ENCODE data around the gene INHBB.

INHBB gene

DNA sequence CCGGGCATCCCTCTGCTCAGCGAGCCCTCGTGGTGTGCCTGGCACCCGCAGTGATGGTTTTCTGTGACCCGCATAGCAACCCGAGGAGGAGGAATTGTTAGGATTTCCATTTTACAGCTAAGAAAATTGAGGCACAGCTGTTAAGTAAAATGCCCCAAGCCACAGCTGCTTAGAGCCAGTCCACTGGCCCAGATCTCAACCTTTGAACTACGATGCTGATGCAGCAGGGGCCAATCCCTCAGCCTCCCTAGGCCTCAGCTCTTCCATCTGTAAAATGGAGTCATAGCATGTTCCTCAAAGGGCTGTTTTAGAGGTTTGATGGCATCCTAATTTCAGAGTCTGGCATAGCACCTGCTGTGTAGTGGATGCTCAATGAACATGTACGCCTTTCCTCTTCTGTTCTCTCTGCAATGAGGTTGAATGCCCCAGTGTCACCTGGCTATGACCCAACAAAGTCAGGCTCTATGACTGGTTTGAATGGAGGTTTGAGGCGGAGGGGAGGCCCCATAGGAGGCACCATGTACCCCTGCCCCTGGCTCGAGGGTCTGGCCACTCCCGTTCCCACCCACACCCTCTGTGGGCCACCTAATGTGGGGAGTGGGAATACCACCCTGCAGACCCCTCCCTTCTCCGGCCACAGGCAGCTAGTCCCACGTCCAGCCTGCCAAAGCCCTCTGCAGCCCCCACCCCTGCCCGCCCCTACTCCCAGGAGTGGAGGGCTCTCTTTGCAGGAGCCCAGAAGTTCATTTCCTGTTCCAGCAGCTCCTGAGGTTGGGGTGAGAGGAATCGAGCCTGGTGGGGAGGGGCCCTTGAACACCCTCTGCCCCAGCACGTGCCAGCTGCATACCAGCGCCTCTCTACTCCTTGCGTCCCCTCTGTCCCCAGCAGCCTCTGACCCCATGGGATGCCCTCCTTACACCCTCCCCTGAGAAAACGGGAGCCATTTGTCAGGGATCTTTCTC, 31.0 kb downstream of the INHBB start:
- DNase-seq (ENCODE audit: insufficient read length) (no peak), FAIRE-seq (no peak)
- TF ChIP-seq POLR2A (IDR thresholded peaks at IDR 0.05; ENCODE audit: low read depth, low read length) (no peak), POLR2AphosphoS5 (IDR thresholded peaks at IDR 0.05; ENCODE audit: low read depth, low read length) (no peak), TAF1 (IDR thresholded peaks at IDR 0.05; ENCODE audit: borderline replicate concordance, low read depth, low read length) (no peak)

DNA sequence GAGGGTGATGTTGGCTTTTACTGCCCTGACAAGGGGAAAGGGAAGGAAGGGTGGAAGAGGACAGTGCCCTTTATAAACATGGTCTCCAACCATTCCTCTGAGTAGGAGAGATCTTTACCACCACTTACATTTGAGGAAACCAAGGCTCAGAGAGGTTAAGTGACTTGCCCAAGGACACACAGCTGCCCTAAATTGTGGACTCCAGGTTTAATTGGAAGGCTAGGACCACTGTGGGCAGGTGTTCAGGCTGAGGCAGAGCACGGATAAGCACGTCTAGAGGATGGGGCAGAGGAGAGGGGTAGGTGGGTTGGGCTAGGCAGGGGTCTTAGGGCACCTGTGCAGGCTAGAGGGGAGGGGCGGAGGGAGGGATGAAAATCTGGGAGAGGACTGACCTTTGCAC, 32.7 kb downstream of the INHBB start:
- DNase-seq (ENCODE audit: insufficient read length) (no peak), FAIRE-seq (no peak)
- TF ChIP-seq POLR2AphosphoS5 (IDR thresholded peaks at IDR 0.05; ENCODE audit: low read depth, low read length) (no peak), POLR2A (IDR thresholded peaks at IDR 0.05; ENCODE audit: low read depth, low read length) (no peak), TAF1 (IDR thresholded peaks at IDR 0.05; ENCODE audit: borderline replicate concordance, low read depth, low read length) (no peak)

GRCh38 chr2:120379916-120380893, 34.3 kb downstream of the INHBB start:
- no peak for TF ChIP-seq POLR2AphosphoS5 (IDR thresholded peaks at IDR 0.05; ENCODE audit: low read depth, low read length)
- TF ChIP-seq POLR2A (IDR thresholded peaks at IDR 0.05; ENCODE audit: low read depth, low read length) = no peak
- TF ChIP-seq TAF1 (IDR thresholded peaks at IDR 0.05; ENCODE audit: borderline replicate concordance, low read depth, low read length) = no peak
- FAIRE-seq (no peak), DNase-seq (ENCODE audit: insufficient read length) (no peak)

GRCh38 chr2:120381192-120381591, 35.3 kb downstream of the INHBB start:
- DNase-seq (ENCODE audit: insufficient read length) = no peak

GRCh38 chr2:120381661-120382060, 35.7 kb downstream of the INHBB start:
- no peak for TF ChIP-seq TAF1 (IDR thresholded peaks at IDR 0.05; ENCODE audit: borderline replicate concordance, low read depth, low read length)
- no peak for TF ChIP-seq POLR2A (IDR thresholded peaks at IDR 0.05; ENCODE audit: low read depth, low read length)
- TF ChIP-seq POLR2AphosphoS5 (IDR thresholded peaks at IDR 0.05; ENCODE audit: low read depth, low read length) = no peak
- DNase-seq (ENCODE audit: insufficient read length) = no peak
- FAIRE-seq = no peak

More at GRCh38 chr2:120381192-120381591, 35.3 kb downstream of the INHBB start:
- TF ChIP-seq POLR2A (IDR thresholded peaks at IDR 0.05; ENCODE audit: low read depth, low read length) = no peak
- no peak for TF ChIP-seq TAF1 (IDR thresholded peaks at IDR 0.05; ENCODE audit: borderline replicate concordance, low read depth, low read length)
- no peak for TF ChIP-seq POLR2AphosphoS5 (IDR thresholded peaks at IDR 0.05; ENCODE audit: low read depth, low read length)
- FAIRE-seq = no peak

DNA sequence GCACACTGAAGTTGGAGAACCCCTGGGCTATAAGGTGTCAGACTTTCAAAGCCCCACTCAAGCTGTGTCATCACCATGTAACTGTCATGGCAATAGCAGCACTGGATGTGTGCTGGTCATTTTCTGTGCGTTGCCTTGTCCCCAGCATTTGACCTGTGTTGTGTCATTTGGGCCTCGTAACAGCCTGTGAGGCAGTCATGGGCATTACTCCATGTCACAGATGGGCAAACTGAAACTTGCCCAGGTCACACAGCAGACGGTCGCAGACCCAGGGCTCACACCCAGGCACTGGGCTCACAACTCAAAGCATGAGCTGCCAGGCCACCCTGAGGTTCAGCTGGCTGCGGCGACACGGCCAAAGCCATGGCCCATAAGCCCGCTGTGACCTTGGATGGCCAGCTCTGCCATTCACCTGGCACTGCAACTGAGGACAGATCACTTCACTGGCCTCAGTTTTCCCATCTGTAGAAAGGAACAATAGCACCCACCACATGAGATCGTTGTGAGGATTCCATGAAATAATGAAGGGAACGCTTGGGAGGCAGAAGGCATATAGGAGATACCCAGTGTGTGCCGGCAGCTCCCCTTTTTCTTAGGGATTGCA, 36.7 kb downstream of the INHBB start:
- TF ChIP-seq TAF1 (IDR thresholded peaks at IDR 0.05; ENCODE audit: borderline replicate concordance, low read depth, low read length) = no peak
- no peak for TF ChIP-seq POLR2AphosphoS5 (IDR thresholded peaks at IDR 0.05; ENCODE audit: low read depth, low read length)
- no peak for TF ChIP-seq POLR2A (IDR thresholded peaks at IDR 0.05; ENCODE audit: low read depth, low read length)
- DNase-seq (ENCODE audit: insufficient read length) (no peak), FAIRE-seq (no peak)

- no peak for DNase-seq (ENCODE audit: insufficient read length)
- FAIRE-seq = no peak
- no peak for TF ChIP-seq TAF1 (IDR thresholded peaks at IDR 0.05; ENCODE audit: borderline replicate concordance, low read depth, low read length)
- TF ChIP-seq POLR2A (IDR thresholded peaks at IDR 0.05; ENCODE audit: low read depth, low read length) = no peak
- no peak for TF ChIP-seq POLR2AphosphoS5 (IDR thresholded peaks at IDR 0.05; ENCODE audit: low read depth, low read length)
Observed at GRCh38 chr2:120383191-120383590, 37.3 kb downstream of the INHBB start.

- FAIRE-seq = no peak
- TF ChIP-seq POLR2AphosphoS5 (IDR thresholded peaks at IDR 0.05; ENCODE audit: low read depth, low read length) = no peak
- no peak for TF ChIP-seq TAF1 (IDR thresholded peaks at IDR 0.05; ENCODE audit: borderline replicate concordance, low read depth, low read length)
- no peak for TF ChIP-seq POLR2A (IDR thresholded peaks at IDR 0.05; ENCODE audit: low read depth, low read length)
Observed at GRCh38 chr2:120383631-120384340, 37.9 kb downstream of the INHBB start.

DNA sequence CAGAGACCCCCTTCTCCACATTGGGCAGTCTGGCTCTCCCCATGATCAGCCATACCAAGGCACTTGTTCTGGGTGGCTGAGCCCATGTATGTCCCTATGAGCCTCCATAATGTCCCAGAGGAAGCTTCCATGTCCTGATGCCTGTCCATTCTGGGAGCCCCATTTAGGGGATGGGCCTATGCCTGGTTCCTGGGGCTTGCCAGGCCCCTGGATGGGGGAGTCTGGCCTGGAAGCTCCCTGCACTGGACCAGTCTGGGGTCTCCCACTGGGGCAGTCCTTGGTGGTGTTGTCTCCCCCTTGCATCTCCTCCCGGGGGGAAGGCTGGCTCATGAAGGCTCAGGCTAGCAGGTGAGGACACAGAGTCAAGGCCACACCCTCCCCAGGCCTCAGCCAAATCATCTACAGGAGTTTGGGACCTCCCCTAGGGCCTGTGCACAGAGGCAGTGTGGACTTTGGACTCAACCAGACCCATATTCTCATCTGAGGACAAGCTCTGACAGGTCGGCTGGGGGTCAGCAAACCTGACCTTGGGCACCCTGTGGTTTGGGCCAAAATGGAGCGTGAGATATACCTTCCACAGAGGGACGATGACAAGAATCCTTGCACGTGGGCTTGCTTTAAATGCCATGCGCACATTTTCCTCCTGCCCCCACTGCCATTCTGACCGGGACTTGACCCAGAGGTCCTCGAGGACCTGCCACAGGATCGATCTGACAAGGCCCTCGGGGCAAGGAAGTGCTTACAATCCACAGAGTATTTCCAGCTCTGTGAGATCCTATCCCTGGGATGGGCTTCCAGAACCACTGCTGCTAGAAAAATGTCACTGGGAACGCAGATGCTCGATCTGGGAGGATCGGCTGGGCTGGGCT, 38.8 kb downstream of the INHBB start:
- no peak for FAIRE-seq
- no peak for DNase-seq (ENCODE audit: insufficient read length)
- TF ChIP-seq POLR2A (IDR thresholded peaks at IDR 0.05; ENCODE audit: low read depth, low read length) (no peak), TAF1 (IDR thresholded peaks at IDR 0.05; ENCODE audit: borderline replicate concordance, low read depth, low read length) (no peak), POLR2AphosphoS5 (IDR thresholded peaks at IDR 0.05; ENCODE audit: low read depth, low read length) (no peak)

More at GRCh38 chr2:120383631-120384340, 37.9 kb downstream of the INHBB start:
- DNase-seq (ENCODE audit: insufficient read length) = no peak
